HepG2 (cell line): Measurements from ENCODE around the gene RIPPLY2. TPM values are rescaled to one million over a fixed set of nuclear protein-coding genes. Genes with fewer than 3 reads are reported as not detected.

Experiments used
- BCL6 ChIP-seq: IDR thresholded peaks from 2 replicates; pipeline ENCODE4 v1.6.1; 2016; ENCODE audit warnings: missing genetic modification reagents, missing compliant biosample characterization
- GABPA ChIP-seq, 2 experiments: IDR thresholded peaks; 2 replicates each; pipeline ENCODE4 v1.6.1; 2011 to 2016; ENCODE audit warnings: low read depth in 2 of 2, low read length in 1 of 2, missing biosample characterization in 1 of 2, missing genetic modification characterization in 1 of 2
- HNF4A ChIP-seq: sonication (generic); formaldehyde crosslinking; IDR thresholded peaks from 2 replicates; pipeline ENCODE4 v1.4.0; 2020; ENCODE audit warnings: missing genetic modification reagents
- JUN ChIP-seq: sonication (generic); formaldehyde crosslinking; IDR thresholded peaks from 2 replicates; pipeline ENCODE4 v1.4.0; 2020; ENCODE audit warnings: mild to moderate bottlenecking, missing genetic modification reagents
- MAFG ChIP-seq: sonication (generic); formaldehyde crosslinking; IDR thresholded peaks from 2 replicates; pipeline ENCODE4 v1.5.1; 2020; ENCODE audit warnings: mild to moderate bottlenecking, missing genetic modification reagents
- SALL1 ChIP-seq: sonication (generic); formaldehyde crosslinking; IDR thresholded peaks from 2 replicates; pipeline ENCODE4 v1.8.0; 2022; ENCODE audit warnings: mild to moderate bottlenecking, missing genetic modification reagents
- ZBTB38 ChIP-seq: sonication (generic); formaldehyde crosslinking; IDR thresholded peaks from 2 replicates; pipeline ENCODE4 v1.5.1; 2020; ENCODE audit warnings: mild to moderate bottlenecking, missing genetic modification reagents
- ZNF567 ChIP-seq: sonication (generic); formaldehyde crosslinking; IDR thresholded peaks from 2 replicates; pipeline ENCODE4 v1.8.1; 2023; ENCODE audit warnings: mild to moderate bottlenecking, missing genetic modification reagents, borderline replicate concordance
- polyA plus RNA-seq, 8 experiments: library from polyadenylated mRNA; depleted of rRNA in 3 of 8; stranded (reverse) in 7 of 8; unstranded in 1 of 8; fragments of >200 nt; fragmentation: Illumina TruSeq in 4 of 8; extraction: Trizol in 4 of 8; gene quantifications; 2 replicates each; pipeline versions ENCODE4 v1.2.1 to v1.2.3, GENCODE V29; 2011 to 2016; ENCODE audit warnings: low read depth in 4 of 8, missing spikeins in 1 of 8, mixed read lengths in 1 of 8; ENCODE audit not compliant: insufficient read depth in 1 of 8
- total RNA-seq, 5 experiments: library from RNA; depleted of rRNA; stranded (reverse); fragments of >200 nt; fragmentation: Illumina TruSeq; extraction: Trizol; gene quantifications; 2 replicates each; pipeline ENCODE4 v1.2.3, GENCODE V29; 2016; ENCODE audit warnings: low read depth in 1 of 5
- TF ChIP-seq, protein P1 (sequence below): sonication (generic); formaldehyde crosslinking; IDR thresholded peaks from 2 replicates; pipeline ENCODE4 v1.8.1; 2023; ENCODE audit warnings: mild to moderate bottlenecking, missing genetic modification reagents
- TF ChIP-seq, protein P2 (sequence below): sonication (generic); formaldehyde crosslinking; IDR thresholded peaks from 2 replicates; pipeline ENCODE4 v1.4.0; 2020; ENCODE audit warnings: mild to moderate bottlenecking, missing genetic modification reagents
- TF ChIP-seq, protein P3 (sequence below): sonication (generic); formaldehyde crosslinking; IDR thresholded peaks from 2 replicates; pipeline ENCODE4 v1.5.0; 2020; ENCODE audit warnings: mild to moderate bottlenecking, missing genetic modification reagents, borderline replicate concordance
- TF ChIP-seq, protein P4 (sequence below): sonication (generic); formaldehyde crosslinking; IDR thresholded peaks from 2 replicates; pipeline ENCODE4 v1.4.0; 2020; ENCODE audit warnings: mild to moderate bottlenecking, missing genetic modification reagents
- TF ChIP-seq, protein P5 (sequence below): fragments of 450-650 bp; IDR thresholded peaks from 2 replicates; pipeline ENCODE4 v1.6.1; 2016

Gene RIPPLY2
- total and polyA plus RNA-seq, 2 of the 13 experiments (the other 11 are each of a cell fraction or from before 2014, with no cell fraction given) = not detected

DNA sequence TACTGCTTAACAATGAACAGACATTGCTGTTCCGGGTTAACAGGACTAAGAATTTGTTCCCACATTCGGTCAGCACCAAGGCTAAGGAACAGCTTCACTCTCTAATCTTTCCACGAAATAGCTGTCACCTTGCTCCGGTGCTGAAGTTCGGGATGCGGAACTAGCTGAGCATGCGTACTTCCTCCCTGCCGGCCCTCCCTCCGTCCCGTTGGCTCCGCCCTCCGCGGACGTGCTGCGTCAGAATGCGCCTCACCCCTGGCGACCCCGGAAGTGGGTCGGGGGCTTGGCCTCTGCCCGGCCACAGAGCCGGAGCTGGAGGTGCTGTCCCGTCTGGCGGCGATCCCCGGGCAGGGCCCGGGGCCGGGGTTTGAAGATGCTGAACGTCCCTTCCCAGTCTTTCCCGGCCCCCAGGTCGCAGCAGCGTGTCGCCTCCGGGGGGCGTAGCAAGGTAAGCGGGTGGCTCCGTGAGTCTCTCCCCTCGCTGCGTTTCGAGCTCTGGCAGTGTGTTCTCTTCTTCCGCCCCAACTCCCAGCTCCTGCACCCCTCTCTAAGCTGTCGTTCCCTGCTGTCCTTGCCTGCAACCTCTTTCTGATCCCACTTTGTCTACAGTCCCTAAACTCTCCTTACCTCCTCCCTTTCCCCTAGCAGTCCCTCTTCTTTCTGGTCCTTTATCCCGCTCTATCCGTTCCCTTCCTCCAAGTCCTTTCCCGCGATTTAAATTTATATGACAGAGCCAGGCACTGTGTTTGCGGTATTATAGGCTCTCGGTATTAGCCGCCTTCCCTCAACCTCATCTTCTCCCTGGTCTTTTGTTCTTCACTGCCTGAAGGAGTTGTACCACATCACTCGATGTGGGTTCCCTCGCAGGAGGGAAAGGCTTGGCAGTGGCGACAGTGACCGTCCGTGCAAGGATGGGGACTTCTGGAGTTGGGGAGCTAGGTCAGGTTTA lies 6.5 kb downstream of the RIPPLY2 start, which contains the start of gene CYB5R4 (continued):
- TF ChIP-seq GABPA (IDR thresholded peaks at IDR 0.05; ENCODE audit: low read depth, low read length) (peak; percentile 50), GABPA (CRISPR knock-in tag; IDR thresholded peaks at IDR 0.05; ENCODE audit: low read depth) (peak; percentile 81), ZNF567 (0 out of 2 replicates have a peak, but pooled peaks have one; percentile 54), HNF4A (CRISPR knock-in tag) (peak; percentile 55), MAFG (CRISPR knock-in tag) (peak; percentile 64; the same call in 1 of the 2 replicates), ZBTB38 (CRISPR knock-in tag) (peak; percentile 41; the same call in 1 of the 2 replicates), JUN (CRISPR knock-in tag) (peak; percentile 62; the same call in 1 of the 2 replicates), BCL6 (CRISPR knock-in tag) (peak; percentile 95), SALL1 (CRISPR knock-in tag) (peak; percentile 99)
- TF ChIP-seq, protein P1, sequence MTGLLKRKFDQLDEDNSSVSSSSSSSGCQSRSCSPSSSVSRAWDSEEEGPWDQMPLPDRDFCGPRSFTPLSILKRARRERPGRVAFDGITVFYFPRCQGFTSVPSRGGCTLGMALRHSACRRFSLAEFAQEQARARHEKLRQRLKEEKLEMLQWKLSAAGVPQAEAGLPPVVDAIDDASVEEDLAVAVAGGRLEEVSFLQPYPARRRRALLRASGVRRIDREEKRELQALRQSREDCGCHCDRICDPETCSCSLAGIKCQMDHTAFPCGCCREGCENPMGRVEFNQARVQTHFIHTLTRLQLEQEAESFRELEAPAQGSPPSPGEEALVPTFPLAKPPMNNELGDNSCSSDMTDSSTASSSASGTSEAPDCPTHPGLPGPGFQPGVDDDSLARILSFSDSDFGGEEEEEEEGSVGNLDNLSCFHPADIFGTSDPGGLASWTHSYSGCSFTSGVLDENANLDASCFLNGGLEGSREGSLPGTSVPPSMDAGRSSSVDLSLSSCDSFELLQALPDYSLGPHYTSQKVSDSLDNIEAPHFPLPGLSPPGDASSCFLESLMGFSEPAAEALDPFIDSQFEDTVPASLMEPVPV (CRISPR knock-in tag) = 0 out of 2 replicates have a peak, but pooled peaks have one; percentile 81
- TF ChIP-seq, protein P2, sequence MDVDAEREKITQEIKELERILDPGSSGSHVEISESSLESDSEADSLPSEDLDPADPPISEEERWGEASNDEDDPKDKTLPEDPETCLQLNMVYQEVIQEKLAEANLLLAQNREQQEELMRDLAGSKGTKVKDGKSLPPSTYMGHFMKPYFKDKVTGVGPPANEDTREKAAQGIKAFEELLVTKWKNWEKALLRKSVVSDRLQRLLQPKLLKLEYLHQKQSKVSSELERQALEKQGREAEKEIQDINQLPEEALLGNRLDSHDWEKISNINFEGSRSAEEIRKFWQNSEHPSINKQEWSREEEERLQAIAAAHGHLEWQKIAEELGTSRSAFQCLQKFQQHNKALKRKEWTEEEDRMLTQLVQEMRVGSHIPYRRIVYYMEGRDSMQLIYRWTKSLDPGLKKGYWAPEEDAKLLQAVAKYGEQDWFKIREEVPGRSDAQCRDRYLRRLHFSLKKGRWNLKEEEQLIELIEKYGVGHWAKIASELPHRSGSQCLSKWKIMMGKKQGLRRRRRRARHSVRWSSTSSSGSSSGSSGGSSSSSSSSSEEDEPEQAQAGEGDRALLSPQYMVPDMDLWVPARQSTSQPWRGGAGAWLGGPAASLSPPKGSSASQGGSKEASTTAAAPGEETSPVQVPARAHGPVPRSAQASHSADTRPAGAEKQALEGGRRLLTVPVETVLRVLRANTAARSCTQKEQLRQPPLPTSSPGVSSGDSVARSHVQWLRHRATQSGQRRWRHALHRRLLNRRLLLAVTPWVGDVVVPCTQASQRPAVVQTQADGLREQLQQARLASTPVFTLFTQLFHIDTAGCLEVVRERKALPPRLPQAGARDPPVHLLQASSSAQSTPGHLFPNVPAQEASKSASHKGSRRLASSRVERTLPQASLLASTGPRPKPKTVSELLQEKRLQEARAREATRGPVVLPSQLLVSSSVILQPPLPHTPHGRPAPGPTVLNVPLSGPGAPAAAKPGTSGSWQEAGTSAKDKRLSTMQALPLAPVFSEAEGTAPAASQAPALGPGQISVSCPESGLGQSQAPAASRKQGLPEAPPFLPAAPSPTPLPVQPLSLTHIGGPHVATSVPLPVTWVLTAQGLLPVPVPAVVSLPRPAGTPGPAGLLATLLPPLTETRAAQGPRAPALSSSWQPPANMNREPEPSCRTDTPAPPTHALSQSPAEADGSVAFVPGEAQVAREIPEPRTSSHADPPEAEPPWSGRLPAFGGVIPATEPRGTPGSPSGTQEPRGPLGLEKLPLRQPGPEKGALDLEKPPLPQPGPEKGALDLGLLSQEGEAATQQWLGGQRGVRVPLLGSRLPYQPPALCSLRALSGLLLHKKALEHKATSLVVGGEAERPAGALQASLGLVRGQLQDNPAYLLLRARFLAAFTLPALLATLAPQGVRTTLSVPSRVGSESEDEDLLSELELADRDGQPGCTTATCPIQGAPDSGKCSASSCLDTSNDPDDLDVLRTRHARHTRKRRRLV (CRISPR knock-in tag) = peak; percentile 67
- TF ChIP-seq, protein P3, sequence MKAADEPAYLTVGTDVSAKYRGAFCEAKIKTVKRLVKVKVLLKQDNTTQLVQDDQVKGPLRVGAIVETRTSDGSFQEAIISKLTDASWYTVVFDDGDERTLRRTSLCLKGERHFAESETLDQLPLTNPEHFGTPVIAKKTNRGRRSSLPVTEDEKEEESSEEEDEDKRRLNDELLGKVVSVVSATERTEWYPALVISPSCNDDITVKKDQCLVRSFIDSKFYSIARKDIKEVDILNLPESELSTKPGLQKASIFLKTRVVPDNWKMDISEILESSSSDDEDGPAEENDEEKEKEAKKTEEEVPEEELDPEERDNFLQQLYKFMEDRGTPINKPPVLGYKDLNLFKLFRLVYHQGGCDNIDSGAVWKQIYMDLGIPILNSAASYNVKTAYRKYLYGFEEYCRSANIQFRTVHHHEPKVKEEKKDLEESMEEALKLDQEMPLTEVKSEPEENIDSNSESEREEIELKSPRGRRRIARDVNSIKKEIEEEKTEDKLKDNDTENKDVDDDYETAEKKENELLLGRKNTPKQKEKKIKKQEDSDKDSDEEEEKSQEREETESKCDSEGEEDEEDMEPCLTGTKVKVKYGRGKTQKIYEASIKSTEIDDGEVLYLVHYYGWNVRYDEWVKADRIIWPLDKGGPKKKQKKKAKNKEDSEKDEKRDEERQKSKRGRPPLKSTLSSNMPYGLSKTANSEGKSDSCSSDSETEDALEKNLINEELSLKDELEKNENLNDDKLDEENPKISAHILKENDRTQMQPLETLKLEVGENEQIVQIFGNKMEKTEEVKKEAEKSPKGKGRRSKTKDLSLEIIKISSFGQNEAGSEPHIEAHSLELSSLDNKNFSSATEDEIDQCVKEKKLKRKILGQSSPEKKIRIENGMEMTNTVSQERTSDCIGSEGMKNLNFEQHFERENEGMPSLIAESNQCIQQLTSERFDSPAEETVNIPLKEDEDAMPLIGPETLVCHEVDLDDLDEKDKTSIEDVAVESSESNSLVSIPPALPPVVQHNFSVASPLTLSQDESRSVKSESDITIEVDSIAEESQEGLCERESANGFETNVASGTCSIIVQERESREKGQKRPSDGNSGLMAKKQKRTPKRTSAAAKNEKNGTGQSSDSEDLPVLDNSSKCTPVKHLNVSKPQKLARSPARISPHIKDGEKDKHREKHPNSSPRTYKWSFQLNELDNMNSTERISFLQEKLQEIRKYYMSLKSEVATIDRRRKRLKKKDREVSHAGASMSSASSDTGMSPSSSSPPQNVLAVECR (CRISPR knock-in tag) = peak; percentile 97
- TF ChIP-seq, protein P4, sequence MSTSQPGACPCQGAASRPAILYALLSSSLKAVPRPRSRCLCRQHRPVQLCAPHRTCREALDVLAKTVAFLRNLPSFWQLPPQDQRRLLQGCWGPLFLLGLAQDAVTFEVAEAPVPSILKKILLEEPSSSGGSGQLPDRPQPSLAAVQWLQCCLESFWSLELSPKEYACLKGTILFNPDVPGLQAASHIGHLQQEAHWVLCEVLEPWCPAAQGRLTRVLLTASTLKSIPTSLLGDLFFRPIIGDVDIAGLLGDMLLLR = peak; percentile 93
- TF ChIP-seq, protein P5, sequence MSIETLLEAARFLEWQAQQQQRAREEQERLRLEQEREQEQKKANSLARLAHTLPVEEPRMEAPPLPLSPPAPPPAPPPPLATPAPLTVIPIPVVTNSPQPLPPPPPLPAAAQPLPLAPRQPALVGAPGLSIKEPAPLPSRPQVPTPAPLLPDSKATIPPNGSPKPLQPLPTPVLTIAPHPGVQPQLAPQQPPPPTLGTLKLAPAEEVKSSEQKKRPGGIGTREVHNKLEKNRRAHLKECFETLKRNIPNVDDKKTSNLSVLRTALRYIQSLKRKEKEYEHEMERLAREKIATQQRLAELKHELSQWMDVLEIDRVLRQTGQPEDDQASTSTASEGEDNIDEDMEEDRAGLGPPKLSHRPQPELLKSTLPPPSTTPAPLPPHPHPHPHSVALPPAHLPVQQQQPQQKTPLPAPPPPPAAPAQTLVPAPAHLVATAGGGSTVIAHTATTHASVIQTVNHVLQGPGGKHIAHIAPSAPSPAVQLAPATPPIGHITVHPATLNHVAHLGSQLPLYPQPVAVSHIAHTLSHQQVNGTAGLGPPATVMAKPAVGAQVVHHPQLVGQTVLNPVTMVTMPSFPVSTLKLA = peak; percentile 66
